Measurements from ENCODE around the gene RASL11B. TPM values are rescaled to one million over a fixed set of nuclear protein-coding genes. Genes with fewer than 3 reads are reported as not detected.

The RASL11B gene
- total and polyA plus RNA-seq, 2 donors (not counting 1 experiment from before 2014, with no cell fraction given): 0.36 to 1.2 TPM

- 100% methylated on average over 1 of the region's 2 CpGs for WGBS (ENCODE audit: insufficient coverage)
- Histone ChIP-seq H3K27me3 (replicated peaks in 1 of 4; ENCODE audit: control extremely low read depth in 1 of 4, control insufficient read depth in 3 of 4, insufficient read depth in 4 of 4, low read length in 3 of 4) (no peaks in the 10 kb centered on the region), H3K4me3 (ENCODE audit: control extremely low read depth in 1 of 5, extremely low read depth in 1 of 5, insufficient read depth in 1 of 5, low read depth in 2 of 5, low read length in 4 of 5) (no peak overlapping the region), H3K4me2 (replicated peaks; ENCODE audit: low read depth, low read length, poor library complexity, severe bottlenecking) (no peak overlapping the region), H3K36me3 (replicated peaks in 1 of 2; ENCODE audit: control extremely low read depth in 1 of 2, control insufficient read depth in 1 of 2, extremely low read depth in 1 of 2, insufficient read depth in 2 of 2, low read length in 1 of 2) (peaks cover 0 to 1% of the 10 kb centered on the region in 2 experiments), H3K4me1 (ENCODE audit: control insufficient read depth in 2 of 2, insufficient read depth in 2 of 2, low read length in 2 of 2) (no peaks in the 10 kb centered on the region), H3K27ac (ENCODE audit: low read length in 2 of 2) (no peak overlapping the region), H4K20me1 (ENCODE audit: control insufficient read depth, insufficient read depth, low read length, poor library complexity, severe bottlenecking) (no peaks in the 10 kb centered on the region), H3K79me2 (ENCODE audit: control insufficient read depth, insufficient read depth, low read length) (no peaks in the 10 kb centered on the region), H3K9ac (ENCODE audit: low read length) (no peak overlapping the region), H2AFZ (ENCODE audit: insufficient read depth, low read depth, low read length, poor library complexity, severe bottlenecking) (no peak overlapping the region), H3K9me3 (ENCODE audit: control extremely low read depth in 1 of 3, control insufficient read depth in 2 of 3, insufficient read depth in 1 of 3, low read length in 2 of 3) (no peaks in the 10 kb centered on the region)
- no peak for ATAC-seq (ENCODE audit: low read depth)
- H3K4me1 Mint-ChIP-seq: no peaks in the 10 kb centered on the region
- ChIA-PET CTCF (interaction anchor here (1.5 to 2.5 kb wide), 2 partner anchors 39 to 367 kb away, joined by 5 to 13 read pairs; no protein-coding TSS in a partner anchor), POLR2A (no interaction called here)
- H3K9me3 Mint-ChIP-seq (ENCODE audit: insufficient read depth): no peaks in the 10 kb centered on the region
- TF ChIP-seq EZH2 (IDR thresholded peaks at IDR 0.05; ENCODE audit: borderline replicate concordance, insufficient read depth, low read depth, low read length, poor library complexity, severe bottlenecking): no peak
- TF ChIP-seq CTCF (IDR thresholded peaks at IDR 0.05): no peak
- no peak for DNase-seq
- no peak overlapping the region for H3K27ac Mint-ChIP-seq
- H3K27me3 Mint-ChIP-seq: no peaks in the 10 kb centered on the region
- no peak overlapping the region for H3K4me3 Mint-ChIP-seq
- intact Hi-C loops (cut with micrococcal nuclease): no loop called here
Observed at GRCh38 chr4:52912608-52913007, 50.5 kb downstream of the RASL11B start.

- CTCF ChIA-PET: no interaction called here
- Mint-ChIP-seq H3K9me3 (ENCODE audit: insufficient read depth) (no peaks in the 10 kb centered on the region), H3K4me1 (no peaks in the 10 kb centered on the region), H3K4me3 (no peak overlapping the region), H3K27ac (no peak overlapping the region), H3K27me3 (no peaks in the 10 kb centered on the region)
- no peak overlapping the region for H3K9ac ChIP-seq (ENCODE audit: low read length)
- H3K4me2 ChIP-seq (replicated peaks; ENCODE audit: low read depth, low read length, poor library complexity, severe bottlenecking): no peak overlapping the region
- TF ChIP-seq EZH2 (IDR thresholded peaks at IDR 0.05; ENCODE audit: borderline replicate concordance, insufficient read depth, low read depth, low read length, poor library complexity, severe bottlenecking): no peak
- no peak for TF ChIP-seq CTCF (IDR thresholded peaks at IDR 0.05)
- no peaks in the 10 kb centered on the region for H3K79me2 ChIP-seq (ENCODE audit: control insufficient read depth, insufficient read depth, low read length)
- POLR2A ChIA-PET: no interaction called here
- no peaks in the 10 kb centered on the region for H4K20me1 ChIP-seq (ENCODE audit: control insufficient read depth, insufficient read depth, low read length, poor library complexity, severe bottlenecking)
- no peak for ATAC-seq (ENCODE audit: low read depth)
- no peaks in the 10 kb centered on the region for H3K9me3 ChIP-seq (ENCODE audit: control extremely low read depth in 1 of 3, control insufficient read depth in 2 of 3, insufficient read depth in 1 of 3, low read length in 2 of 3)
- H3K27ac ChIP-seq (ENCODE audit: low read length in 2 of 2): no peak overlapping the region
- no peaks in the 10 kb centered on the region for H3K36me3 ChIP-seq (replicated peaks in 1 of 2; ENCODE audit: control extremely low read depth in 1 of 2, control insufficient read depth in 1 of 2, extremely low read depth in 1 of 2, insufficient read depth in 2 of 2, low read length in 1 of 2)
- H3K4me1 ChIP-seq (ENCODE audit: control insufficient read depth in 2 of 2, insufficient read depth in 2 of 2, low read length in 2 of 2): no peaks in the 10 kb centered on the region
- H3K4me3 ChIP-seq (ENCODE audit: control extremely low read depth in 1 of 5, extremely low read depth in 1 of 5, insufficient read depth in 1 of 5, low read depth in 2 of 5, low read length in 4 of 5): no peak overlapping the region
- no peaks in the 10 kb centered on the region for H3K27me3 ChIP-seq (replicated peaks in 1 of 4; ENCODE audit: control extremely low read depth in 1 of 4, control insufficient read depth in 3 of 4, insufficient read depth in 4 of 4, low read length in 3 of 4)
- WGBS (ENCODE audit: insufficient coverage): 100% methylated on average over 2 of the region's 3 CpGs
- DNase-seq: no peak
- no peak overlapping the region for H2AFZ ChIP-seq (ENCODE audit: insufficient read depth, low read depth, low read length, poor library complexity, severe bottlenecking)
- intact Hi-C loops (cut with micrococcal nuclease): no loop called here
Observed at GRCh38 chr4:52914051-52914605, 52.0 kb downstream of the RASL11B start.
